SK-N-DZ (cell line): ENCODE results near the gene TFIP11.

Source experiments
- DNase-seq: peaks from one replicate; pipeline ENCODE4 v3.0.0-alpha.2; 2015; ENCODE audit warnings: low spot score

The TFIP11 gene

GRCh38 chr22:26508148-26508547, 4.1 kb downstream of the TFIP11 start:
- DNase-seq = no peak

- DNase-seq = no peak
These were observed 8.5 kb downstream of the TFIP11 start for GRCh38 chr22:26503758-26504157.

- DNase-seq = peak; percentile 43
These were observed 9.3 kb downstream of the TFIP11 start for GRCh38 chr22:26502688-26503561.

- DNase-seq = no peak
These were observed 10.3 kb downstream of the TFIP11 start for GRCh38 chr22:26501996-26502395.

GRCh38 chr22:26499188-26499703, 13.0 kb downstream of the TFIP11 start:
- DNase-seq = no peak

GRCh38 chr22:26496456-26496855, 15.8 kb downstream of the TFIP11 start:
- no peak for DNase-seq

- no peak for DNase-seq
These were observed 17.8 kb downstream of the TFIP11 start for GRCh38 chr22:26494506-26494905.

GRCh38 chr22:26492220-26492619, 20.1 kb downstream of the TFIP11 start:
- DNase-seq = no peak

GRCh38 chr22:26489447-26490036, 22.7 kb downstream of the TFIP11 start:
- DNase-seq = no peak

- DNase-seq = no peak
These were observed 24.3 kb downstream of the TFIP11 start for GRCh38 chr22:26487996-26488395.

- DNase-seq = no peak
These were observed 25.9 kb downstream of the TFIP11 start for GRCh38 chr22:26486394-26486793.

GRCh38 chr22:26485806-26486390, 26.4 kb downstream of the TFIP11 start:
- no peak for DNase-seq

GRCh38 chr22:26485013-26485412, 27.3 kb downstream of the TFIP11 start:
- no peak for DNase-seq

- DNase-seq = no peak
These were observed 27.9 kb downstream of the TFIP11 start for GRCh38 chr22:26484360-26484706.

- peak; percentile 85 for DNase-seq
These were observed 28.6 kb downstream of the TFIP11 start, which contains the start of the genes HPS4 and SRRD for GRCh38 chr22:26483439-26484359. Gene HPS4, minus strand, starts transcription at chr22:26483783. Its CDS starts 2,021 bp downstream, at chr22:26481762. Gene SRRD, plus strand, starts transcription at chr22:26483877. Its CDS starts 14 bp downstream, at chr22:26483891.

GRCh38 chr22:26483043-26483438, 29.2 kb downstream of the TFIP11 start:
- no peak for DNase-seq

GRCh38 chr22:26482161-26482560, 30.1 kb downstream of the TFIP11 start:
- DNase-seq = no peak

- no peak for DNase-seq
These were observed 30.6 kb downstream of the TFIP11 start for GRCh38 chr22:26481694-26482093.

GRCh38 chr22:26481112-26481693, 31.1 kb downstream of the TFIP11 start:
- DNase-seq = no peak

GRCh38 chr22:26480611-26480932, 31.7 kb downstream of the TFIP11 start:
- no peak for DNase-seq
